SW 1271 (cell line): Measurements from ENCODE around the gene FBXW11.

Source experiments
- DNase-seq, 2 experiments: peaks; one replicate each; lab custom pipeline; 2025; lab: John Stamatoyannopoulos, UW

FBXW11 gene

DNA sequence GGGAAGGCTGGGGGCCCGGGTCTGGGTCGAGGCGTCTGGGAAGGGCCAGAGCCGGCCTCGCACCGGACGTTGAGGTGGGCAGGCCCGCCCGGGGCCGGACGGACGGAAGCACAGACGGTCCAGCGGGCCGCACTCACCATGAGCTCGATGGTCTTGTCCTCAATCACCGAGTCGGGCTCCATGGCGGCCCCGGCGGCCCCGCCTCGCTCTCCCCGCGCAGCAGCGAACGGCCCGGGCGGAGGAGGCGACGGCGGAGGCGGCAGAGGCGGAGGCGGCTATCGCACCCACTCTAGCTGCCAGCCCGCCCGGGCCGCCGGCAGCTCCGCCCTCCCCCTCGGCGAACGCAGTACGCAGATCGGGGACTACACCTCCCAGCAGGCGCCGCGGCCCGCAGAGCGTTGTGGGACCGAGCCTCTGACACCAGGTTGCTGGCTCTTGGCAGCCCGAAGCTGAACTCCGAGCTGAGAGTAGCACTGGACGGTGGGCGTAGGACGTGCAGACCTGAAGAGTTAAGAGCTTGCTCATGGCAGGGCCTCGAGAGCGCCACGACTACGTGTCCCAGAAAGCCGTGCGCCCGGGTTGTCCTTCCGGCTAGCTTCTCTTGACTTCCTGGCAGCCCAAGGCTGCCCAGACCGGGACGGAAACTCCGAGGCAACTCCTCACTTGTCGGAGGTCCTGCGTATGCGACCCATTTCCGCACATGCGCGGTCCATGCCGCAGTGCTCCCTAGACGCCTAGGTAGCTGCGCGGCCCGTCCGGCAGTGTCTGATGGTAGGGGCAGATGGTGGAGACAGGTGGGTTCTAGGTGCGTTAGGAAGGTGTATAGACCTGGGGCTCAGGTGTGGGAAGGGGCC, at the start of gene FBXW11:
Gene FBXW11, minus strand, starts transcription at position 318 of the 854 bp plus-strand sequence. Its CDS starts 136 bp downstream, at position 182.
- DNase-seq: peak; percentile 96 to 98

DNA sequence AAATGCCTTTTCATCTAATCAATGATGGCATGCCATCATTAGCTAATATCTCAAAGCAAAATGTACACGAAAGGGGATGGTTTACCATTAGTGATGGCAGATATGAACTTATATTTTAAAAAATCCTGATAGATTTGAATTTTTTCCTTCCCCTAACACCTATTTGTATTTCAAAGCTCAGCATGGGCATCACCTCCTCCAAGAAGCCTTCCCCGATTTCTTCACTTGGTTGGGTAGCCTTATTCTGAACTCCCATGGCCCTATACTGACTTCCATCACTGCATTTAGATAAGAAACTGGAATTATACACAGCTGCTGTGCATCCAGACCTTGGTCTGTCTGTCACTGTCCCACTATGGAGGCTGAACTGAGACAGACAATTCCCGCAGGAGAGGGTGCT, 49.6 kb upstream of the FBXW11 start:
- DNase-seq: no peak

DNA sequence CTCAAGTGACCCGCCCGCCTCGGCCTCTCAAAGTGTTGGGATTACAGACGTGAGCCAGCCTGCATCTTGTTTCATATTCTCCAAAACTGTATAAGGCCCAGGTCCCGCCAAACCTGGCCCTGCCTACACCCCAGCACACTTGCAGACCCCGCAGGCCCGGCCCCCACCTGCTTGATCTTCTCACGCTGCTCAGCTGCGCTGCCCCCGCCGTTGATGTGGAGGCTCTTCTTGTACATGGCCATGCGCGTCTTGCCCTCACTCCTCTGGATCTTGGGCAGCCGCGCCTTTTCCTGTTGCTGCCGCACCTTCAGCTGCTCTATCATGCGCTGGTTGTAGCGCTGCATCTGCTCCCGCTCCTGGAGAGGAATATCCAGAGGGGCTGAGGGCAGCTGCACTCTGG, 49.0 kb upstream of the FBXW11 start:
- DNase-seq: no peak

GRCh38 chr5:172054611-172055153, 48.2 kb upstream of the FBXW11 start:
- DNase-seq: no peak

DNA sequence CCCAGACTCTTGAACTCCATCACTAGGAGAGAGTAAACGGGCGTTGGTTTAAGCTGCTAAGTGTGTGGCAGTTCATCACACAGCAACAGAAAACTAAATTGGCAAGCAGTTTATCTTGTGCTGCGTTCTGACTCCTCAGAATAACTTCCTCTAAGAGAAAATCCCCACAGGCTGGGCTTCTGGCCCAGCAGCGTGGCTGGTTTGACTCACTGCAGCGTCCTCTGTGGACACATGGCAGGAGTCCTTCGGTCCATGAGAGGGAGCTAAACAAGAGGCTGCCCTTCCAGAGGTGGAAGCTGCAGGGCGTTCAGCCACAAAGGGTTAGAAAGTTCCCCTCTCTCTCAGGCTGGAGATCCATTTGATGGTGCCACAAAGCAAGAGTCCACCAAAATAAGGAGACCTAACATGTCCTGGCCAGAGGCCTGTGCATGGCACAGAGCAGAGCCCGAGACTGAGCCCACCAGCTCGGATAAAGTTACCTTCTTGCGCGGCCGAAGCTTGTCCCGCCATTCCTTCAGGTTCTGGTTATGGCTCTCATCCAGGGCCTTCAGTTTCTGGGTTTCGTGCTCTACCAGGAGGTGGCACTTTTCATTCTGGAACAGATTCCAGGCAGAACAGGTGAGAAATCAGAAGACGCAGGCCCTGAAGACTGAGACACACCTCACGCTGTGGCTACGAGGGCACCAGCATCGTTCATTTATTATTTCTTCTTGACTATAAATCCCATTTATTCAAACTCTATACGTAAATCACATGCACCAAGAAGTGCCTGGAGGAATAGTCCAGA, 46.2 kb upstream of the FBXW11 start:
- DNase-seq: no peak

- no peak for DNase-seq
Measured at GRCh38 chr5:172051643-172052339, 45.4 kb upstream of the FBXW11 start.

DNA sequence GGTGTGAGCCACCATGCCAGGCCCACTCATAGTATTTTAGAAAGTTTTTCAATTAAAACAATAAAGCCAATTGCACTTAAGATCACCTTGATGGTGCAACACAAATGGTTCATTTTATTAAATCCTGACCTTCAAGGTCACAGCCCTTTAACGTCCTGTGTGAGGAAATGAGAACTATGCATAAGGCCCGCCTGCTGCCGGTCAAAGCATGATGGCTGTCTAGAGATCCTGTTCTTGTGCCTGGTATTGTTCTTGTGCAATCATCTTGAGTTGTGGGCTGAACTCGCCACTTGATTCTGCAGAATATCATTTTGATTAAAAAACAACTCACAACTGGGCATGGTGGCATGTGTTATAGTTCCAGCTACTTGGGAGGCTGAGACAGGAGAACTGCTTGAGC, 43.6 kb upstream of the FBXW11 start:
- no peak for DNase-seq

- DNase-seq: no peak
Measured at GRCh38 chr5:172049226-172049796, 42.9 kb upstream of the FBXW11 start.

GRCh38 chr5:172048539-172049101, 42.2 kb upstream of the FBXW11 start:
- no peak for DNase-seq

- DNase-seq: no peak
Measured at GRCh38 chr5:172048170-172048422, 41.7 kb upstream of the FBXW11 start.

- no peak for DNase-seq
Measured at GRCh38 chr5:172046593-172046992, 40.2 kb upstream of the FBXW11 start.

GRCh38 chr5:172045315-172045632, 38.8 kb upstream of the FBXW11 start:
- DNase-seq: no peak

DNA sequence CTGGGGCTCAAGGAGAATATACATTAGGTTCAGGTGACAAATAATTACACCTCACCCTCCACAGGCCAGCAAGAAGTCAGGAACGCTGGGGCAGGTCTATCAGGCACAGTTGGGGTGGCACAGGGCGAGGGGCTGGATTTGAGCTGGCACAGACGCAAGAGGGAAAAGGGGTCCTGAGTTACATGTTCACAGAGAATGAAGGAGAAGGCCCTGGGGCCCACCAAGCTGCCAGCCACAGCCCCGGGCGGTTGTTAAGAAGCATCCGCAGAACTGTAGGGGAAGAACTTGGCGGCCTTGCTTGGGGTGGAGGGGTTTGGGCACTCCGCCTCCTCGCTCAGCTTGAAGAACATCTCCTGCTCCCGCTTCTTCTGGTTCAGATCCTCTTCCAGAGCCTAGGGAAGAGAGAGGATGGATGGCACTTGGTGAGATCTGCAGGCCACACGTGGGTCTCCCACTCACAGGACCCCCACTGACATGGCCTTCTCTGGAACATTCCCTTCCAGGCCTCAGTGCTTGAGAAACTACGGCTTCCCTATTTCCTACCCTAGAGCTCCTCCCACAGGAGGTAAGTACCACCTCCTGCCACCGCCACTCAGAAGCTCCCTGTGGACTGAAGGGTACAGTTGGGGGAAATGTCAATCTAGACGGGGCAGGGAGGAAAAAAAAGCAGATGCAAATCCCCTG, 38.3 kb upstream of the FBXW11 start:
- no peak for DNase-seq

- DNase-seq: no peak
Measured at GRCh38 chr5:172043865-172044264, 37.4 kb upstream of the FBXW11 start.

- DNase-seq: no peak
Measured at GRCh38 chr5:172042183-172042582, 35.7 kb upstream of the FBXW11 start.

- no peak for DNase-seq
Measured at GRCh38 chr5:172038167-172038566, 31.7 kb upstream of the FBXW11 start.

GRCh38 chr5:172035049-172035448, 28.6 kb upstream of the FBXW11 start:
- no peak for DNase-seq

GRCh38 chr5:172031894-172032461, 25.5 kb upstream of the FBXW11 start:
- DNase-seq: no peak

DNA sequence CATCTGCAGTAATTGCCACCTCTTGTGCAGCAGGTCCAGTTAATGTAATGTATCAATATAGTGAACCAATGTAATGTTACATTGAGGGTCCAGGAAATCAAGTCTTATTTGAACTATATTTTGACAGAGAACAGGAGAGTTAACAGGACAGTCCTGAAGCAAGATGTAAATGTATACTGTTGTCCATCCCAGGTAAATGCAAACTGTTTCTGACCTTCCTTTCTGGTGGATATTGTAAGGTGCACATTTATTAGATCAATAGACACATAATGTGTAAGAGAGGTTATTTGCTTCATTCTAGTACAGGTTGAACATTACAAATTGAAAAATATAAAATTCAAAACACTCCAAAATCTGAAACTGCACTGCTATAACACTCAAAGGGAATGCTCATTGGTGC, 23.4 kb upstream of the FBXW11 start:
- no peak for DNase-seq

DNA sequence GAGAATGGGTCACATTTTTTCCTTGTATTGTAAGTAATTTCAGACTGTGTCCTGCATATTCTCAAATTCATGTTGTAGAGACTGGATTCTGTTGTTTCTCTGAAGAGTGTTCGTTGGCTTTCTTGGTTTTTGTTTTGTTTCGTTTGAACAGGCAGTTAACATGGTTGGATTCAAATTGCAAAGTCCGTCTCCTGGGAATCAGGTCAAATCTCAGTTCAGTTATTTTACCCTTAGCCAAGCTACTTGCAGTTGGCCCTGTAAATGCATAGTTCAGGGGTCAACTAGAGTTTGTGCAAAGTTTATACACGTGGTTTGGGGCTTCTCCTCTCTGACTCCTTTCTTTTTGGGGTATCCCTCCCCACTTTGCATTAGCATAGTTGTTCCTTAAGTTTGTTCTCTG, 21.7 kb upstream of the FBXW11 start:
- DNase-seq: no peak
